ENCODE results near the gene TEFM.
"Not testable (repeated sequence)": the region's sequence is repeated elsewhere in the genome, so short reads cannot be mapped to it uniquely, and the experiment has no call there.

Gene TEFM

GRCh38 chr17:30920683-30921543, 14.9 kb upstream of the TEFM start:
- DNase-seq (ENCODE audit: low spot score), result no peak

DNA sequence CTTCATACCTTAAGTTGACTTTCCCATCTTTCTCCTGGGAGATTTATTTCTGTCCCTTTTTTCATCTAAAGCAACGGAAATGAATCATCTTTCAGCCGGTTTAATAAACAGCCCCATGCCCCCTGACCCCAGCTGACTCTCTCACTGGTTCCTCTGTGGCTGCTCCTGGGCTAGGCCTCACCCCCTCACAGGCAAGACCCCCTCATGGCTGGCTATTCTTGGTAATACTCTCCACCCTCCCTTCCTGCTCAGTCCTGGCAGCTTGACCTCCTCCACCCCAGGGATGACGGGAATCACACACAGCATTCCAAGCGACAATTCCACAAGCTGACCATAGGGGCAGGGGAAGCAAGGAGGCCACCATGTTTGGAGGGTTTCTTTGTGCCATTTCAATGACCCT, 14.2 kb upstream of the TEFM start:
- DNase-seq (ENCODE audit: low spot score), result peak; percentile 67

GRCh38 chr17:30917050-30917449, 11.0 kb upstream of the TEFM start:
- DNase-seq (ENCODE audit: low spot score), result no peak

GRCh38 chr17:30915833-30916611, 10.0 kb upstream of the TEFM start:
- peak; percentile 72 for DNase-seq (ENCODE audit: low spot score)

GRCh38 chr17:30913955-30914354, 7.9 kb upstream of the TEFM start:
- DNase-seq (ENCODE audit: low spot score), result no peak

DNA sequence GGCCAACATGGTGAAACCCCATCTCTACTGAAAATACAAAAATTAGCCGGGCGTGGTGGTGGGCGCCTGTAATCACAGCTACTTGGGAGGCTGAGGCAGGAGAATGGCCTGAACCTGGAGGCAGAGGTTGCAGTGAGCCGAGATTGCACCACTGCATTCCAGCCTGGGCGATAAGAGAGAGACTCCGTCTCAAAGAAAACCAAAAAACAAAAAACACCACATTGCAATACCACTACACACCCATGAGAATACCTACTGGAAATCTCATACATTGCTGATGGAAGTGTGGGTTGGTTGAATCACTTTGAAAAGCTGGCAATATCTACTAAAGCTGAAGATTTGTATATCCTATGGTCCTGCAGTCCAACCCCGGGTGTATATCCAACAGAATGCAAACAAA, 4.1 kb upstream of the TEFM start:
- not testable (repeated sequence) for DNase-seq (ENCODE audit: low spot score)

- DNase-seq (ENCODE audit: low spot score), result no peak
Measured at GRCh38 chr17:30908717-30909420, 2.8 kb upstream of the TEFM start.

DNA sequence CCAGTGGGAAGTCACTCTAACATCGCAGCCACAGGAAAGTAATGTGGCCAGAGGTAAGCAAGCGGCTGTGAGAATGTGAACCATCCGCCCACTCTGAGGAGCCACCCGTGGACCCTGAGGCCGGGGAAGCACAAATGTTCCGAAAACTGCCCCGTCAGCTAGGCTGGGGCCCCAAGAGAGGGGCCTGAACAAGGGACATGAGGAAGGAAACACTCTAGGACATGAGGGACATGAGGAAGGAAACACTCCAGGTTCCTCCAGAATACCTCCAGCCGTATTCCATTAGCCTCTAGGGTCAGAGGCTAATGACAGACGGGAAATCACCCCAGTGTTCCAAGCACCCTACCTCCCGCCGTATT, 317 bp downstream of the TEFM start:
- no peak for DNase-seq (ENCODE audit: low spot score)

GRCh38 chr17:30897311-30897710, 8.7 kb downstream of the TEFM start:
- DNase-seq (ENCODE audit: low spot score), result no peak

DNA sequence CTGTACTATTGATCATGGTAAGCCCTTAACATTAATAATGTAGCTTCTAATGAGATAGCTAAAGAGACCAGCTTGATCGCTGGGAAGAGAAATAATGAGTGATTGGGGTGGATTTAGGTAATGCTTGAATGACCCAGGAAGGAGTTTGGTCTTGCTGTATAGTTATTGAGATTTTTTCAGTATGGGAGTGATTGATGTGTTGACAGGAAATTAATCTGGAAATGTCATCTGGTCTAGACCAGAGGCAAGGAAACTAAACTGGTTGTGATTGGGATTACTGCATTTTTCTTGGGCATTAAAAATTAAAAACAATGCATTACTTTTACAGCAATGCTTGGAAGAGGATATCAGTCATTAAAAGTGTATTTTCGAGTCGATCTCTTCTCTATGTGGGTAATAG, 11.8 kb downstream of the TEFM start:
- no peak for DNase-seq (ENCODE audit: low spot score)

GRCh38 chr17:30886187-30886586, 19.9 kb downstream of the TEFM start:
- no peak for DNase-seq (ENCODE audit: low spot score)

- DNase-seq (ENCODE audit: low spot score), result no peak
Measured at GRCh38 chr17:30869005-30869404, 37.0 kb downstream of the TEFM start.

GRCh38 chr17:30864636-30865035, 41.4 kb downstream of the TEFM start:
- DNase-seq (ENCODE audit: low spot score), result no peak

DNA sequence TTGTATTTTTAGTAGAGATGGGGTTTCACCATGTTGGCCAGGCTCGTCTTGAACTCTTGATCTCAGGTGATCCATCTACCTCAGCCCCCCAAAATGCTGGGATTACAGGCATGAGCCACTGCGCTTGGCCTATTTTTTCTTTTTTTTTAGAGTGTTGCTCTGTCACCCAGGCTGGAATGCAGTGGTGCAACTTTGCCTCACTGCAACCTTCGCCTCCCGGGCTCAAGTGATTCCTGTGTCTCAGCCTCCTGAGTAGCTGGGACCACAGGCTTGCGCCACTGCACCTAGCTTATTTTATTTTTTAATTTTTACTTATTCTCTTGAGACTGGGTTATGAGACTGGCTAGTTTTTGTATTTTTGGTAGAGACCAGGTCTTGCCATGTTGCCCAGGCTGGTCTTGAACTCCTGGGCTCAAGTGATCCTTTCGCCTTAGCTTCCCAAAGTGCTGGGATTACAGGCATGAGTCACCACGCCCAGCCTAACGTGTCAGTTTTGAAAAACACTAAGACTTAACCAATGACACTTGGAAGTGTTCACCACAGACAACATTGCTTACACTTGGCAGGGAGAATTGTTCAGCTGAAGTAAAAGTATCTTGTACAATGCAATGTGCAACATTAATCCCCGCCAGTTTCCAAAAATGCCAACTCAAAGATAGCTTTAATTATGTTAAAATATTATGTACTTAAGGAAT, 47.3 kb downstream of the TEFM start:
- DNase-seq (ENCODE audit: low spot score), result no peak

DNA sequence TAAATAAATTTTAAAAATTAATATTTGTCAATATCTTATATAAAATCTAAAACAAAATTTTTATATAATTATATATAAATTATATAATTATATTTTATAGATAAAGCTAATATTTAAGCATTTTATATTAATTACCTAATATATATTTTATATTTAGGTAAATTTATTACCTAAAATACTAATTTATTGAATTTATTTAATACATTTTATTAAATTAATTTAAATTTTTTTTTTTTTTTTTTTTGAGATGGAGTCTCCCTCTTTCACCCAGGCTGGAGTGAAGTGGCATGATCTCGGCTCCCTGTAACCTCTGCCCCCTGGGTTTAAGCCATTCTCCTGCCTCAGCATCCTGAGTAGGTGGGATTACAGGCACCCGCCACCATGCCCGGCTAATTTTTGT, 51.9 kb downstream of the TEFM start:
- no peak for DNase-seq (ENCODE audit: low spot score)

Data from HuH-7 (cell line).